Suppressor macrophage treated with lipopolysaccharide for 4 hours (primary cell): ENCODE measurements around the gene EN1.

Source experiments
- DNase-seq: peaks from one replicate; pipeline ENCODE4 v3.0.0-alpha.2; 2020

Gene EN1

GRCh38 chr2:118855451-118856279, 8.2 kb upstream of the EN1 start:
- peak; percentile 91 for DNase-seq

GRCh38 chr2:118854507-118855345, 7.3 kb upstream of the EN1 start:
- no peak for DNase-seq

GRCh38 chr2:118853651-118854291, 6.3 kb upstream of the EN1 start:
- no peak for DNase-seq

GRCh38 chr2:118853129-118853640, 5.7 kb upstream of the EN1 start:
- no peak for DNase-seq

GRCh38 chr2:118852605-118853128, 5.2 kb upstream of the EN1 start:
- DNase-seq = no peak

- DNase-seq = no peak
Observed at GRCh38 chr2:118851650-118852049, 4.2 kb upstream of the EN1 start.

GRCh38 chr2:118850901-118851415, 3.5 kb upstream of the EN1 start:
- no peak for DNase-seq

- no peak for DNase-seq
Observed at GRCh38 chr2:118850168-118850900, 2.9 kb upstream of the EN1 start.

- DNase-seq = no peak
Observed at GRCh38 chr2:118849226-118850167, 2.0 kb upstream of the EN1 start.

- no peak for DNase-seq
Observed at GRCh38 chr2:118848381-118849225, 1.2 kb upstream of the EN1 start.

GRCh38 chr2:118847762-118848172, 319 bp upstream of the EN1 start:
- DNase-seq = no peak

- no peak for DNase-seq
Observed at GRCh38 chr2:118846442-118846952, 951 bp downstream of the EN1 start.

- no peak for DNase-seq
Observed at GRCh38 chr2:118845522-118846441, 1.7 kb downstream of the EN1 start.

- no peak for DNase-seq
Observed at GRCh38 chr2:118845005-118845521, 2.4 kb downstream of the EN1 start.

- DNase-seq = no peak
Observed at GRCh38 chr2:118844261-118845004, 3.0 kb downstream of the EN1 start.

GRCh38 chr2:118843483-118844132, 3.8 kb downstream of the EN1 start:
- no peak for DNase-seq
